ENCODE results near the gene RBBP8NL.

The RBBP8NL gene

DNA sequence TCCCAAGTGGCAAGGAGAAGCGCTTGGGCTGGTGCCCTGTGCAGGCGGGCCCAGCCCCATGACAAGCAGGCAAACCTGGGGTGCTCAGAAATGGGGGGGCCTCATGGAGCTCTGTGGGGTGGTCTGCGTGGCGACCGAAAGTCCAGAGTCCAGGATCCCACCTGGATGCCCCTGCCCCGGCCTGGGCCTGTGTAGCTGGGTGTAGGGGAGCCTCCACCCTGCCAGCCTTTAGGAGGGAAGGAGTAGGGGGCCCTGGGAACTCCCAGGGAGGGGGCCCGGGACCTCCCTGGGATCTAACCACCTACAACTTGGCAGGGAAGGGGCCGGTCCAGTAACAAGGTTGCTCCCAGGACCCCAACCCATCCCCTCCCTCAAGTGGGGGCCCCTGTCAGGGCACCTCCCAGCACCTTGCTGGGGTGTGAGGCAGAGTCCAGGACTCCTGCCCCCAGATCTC is 55.7 kb downstream of the RBBP8NL start:
- no peak for DNase-seq

DNA sequence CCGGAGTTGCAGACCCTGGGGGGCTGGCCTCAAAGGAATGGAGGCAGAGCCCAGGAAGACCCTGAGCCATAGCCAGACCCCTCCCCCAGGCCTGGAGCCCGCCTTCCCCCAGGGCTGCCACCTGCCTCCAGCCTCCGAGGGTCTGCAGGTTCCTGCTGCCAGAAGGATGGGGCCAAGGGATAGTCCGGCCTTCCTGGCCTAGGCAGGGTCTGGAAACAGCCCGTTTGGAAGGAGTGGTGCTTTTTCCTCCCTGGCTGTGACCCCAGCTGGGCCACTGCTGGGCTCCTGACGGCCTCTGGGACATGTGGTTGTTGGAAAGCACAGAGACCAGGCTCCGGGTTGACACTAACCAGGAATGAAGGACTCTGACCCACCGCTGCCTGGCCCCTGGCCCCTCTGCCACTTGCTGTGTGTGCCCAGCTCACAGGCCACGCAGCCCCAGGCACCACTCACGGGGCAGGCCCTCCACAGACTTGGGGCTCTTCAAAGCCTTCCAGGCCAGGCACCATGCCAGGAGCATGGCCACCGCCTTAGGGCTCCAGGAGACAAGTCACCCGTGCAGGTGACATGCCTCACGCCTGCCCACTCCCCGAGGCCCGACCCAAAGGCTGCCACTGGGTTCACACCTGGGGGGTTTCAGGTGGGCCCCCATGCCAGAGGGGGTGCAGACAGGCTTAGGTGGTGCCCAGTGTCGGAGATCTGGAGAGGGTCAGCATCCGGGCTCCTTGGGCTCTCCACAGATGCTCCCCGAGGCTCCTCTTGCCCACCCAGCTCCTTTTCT is 56.3 kb downstream of the RBBP8NL start:
- no peak for DNase-seq

DNA sequence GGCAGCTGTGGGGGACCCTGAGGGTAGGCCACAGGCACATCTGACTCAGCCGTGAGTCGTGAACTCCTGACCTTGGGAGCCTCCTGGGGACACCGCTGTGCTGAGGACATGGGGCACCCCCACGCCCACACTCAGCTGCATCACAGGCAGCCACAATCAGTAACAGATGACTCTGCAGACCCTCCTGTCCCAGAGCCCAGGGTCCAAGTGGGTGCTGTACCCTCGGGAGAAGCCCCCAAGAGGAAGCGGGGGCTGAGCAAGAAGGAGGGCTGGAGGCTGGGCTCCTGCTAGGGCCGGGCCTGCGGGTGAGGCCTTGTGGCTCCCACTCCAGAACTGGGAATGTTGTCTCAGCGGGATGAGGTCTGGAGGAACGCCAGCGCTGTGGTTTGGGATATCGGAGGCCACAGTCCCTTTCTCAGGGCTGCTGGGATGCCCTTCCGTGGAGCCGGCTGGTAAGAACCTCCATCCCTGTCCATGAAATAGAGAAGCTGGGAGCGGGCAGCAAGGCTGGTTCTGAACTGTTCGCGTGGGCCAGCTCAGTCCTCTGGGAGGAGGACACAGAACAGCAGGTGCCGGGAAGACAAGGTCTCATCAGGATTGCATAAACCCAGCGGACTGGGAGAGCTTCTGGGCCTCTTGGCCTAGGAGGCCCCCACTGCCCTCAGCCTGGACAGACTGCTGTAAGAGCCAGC is 57.1 kb downstream of the RBBP8NL start:
- DNase-seq = peak; percentile 94

DNA sequence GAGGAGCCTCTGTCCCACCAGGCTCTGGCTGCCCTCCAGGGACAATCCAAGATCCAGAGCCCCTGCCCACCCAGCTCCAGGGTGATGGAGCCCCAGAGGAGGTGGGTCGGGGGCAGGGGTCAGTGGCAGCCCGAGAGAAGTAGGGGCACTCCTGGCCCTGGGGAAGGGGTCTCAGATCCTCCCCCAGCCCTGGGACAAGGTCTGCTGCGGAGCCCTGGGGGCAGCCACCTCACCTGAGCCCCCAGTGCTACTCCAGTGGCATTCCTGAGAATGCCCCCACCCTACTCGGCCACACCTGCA is 57.6 kb downstream of the RBBP8NL start:
- DNase-seq = no peak

DNA sequence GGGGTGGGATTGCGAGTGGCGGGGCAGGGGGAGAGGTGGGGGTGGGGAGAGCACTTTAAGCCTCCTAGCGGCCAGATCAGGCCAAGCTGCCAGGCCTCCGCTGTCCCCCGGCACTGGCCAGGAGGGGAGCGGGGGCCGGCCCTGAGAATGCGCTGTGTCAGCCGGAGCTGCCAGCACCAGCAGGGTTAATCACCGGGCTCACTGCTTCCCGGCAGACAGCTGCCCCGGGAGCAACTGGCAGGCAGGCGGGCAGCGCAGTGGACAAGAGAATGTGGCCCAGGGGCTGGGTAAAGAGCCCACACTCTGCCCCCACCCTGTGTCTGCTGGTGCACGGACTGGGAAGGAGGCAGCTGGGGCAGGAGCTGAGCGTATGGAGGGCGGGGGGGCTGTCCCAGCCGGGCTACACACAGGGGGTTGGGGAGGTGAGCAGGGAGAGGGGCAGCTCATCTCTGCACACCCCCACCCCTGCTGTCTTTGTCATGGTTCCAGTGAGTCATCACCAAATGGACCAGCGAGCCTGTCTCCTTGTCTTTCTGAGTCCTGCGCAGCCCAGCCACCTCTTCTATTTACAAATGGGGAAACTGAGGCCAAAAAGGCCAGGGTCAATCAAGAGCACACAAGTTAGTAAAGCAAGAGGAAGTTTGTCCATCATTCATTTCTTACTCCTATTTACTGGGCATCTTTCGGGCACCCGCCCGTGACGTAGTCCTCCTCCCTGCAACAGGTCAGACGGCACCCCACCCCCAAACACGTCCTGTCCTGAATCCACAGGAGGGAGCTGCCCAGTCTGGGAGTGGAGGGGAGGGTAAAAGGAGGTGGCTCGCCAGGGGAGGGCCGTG is 58.1 kb downstream of the RBBP8NL start:
- peak; percentile 42 for DNase-seq

DNA sequence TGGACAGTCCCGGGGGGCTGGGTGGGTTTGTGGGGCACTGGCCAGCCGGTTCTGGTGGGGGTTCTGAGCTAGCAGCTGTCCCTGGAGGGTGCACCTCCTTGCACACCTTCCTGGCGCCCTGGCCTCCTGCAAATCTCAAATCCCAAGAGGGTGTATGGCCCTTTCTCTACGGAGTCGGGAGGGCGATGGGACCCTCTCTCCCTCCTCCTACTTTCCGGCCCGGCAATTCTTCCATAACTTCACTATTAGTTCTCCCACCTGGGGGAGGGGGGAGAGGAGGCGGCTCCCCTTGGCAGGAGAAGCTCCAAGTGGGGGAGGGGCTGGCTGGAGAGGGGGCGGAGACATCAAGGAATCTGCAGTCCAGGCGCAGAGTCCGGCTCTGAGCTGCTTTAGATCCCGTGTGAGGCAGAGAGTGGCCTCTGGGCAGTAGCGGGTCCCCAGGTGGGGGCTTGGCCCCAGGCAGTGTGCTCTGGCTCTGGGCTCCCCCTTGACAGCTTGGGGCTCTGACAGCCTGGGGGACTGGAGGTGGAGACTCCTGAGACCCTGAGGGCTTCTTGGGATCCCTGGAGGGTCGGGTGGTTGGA is 58.9 kb downstream of the RBBP8NL start:
- DNase-seq = no peak

DNA sequence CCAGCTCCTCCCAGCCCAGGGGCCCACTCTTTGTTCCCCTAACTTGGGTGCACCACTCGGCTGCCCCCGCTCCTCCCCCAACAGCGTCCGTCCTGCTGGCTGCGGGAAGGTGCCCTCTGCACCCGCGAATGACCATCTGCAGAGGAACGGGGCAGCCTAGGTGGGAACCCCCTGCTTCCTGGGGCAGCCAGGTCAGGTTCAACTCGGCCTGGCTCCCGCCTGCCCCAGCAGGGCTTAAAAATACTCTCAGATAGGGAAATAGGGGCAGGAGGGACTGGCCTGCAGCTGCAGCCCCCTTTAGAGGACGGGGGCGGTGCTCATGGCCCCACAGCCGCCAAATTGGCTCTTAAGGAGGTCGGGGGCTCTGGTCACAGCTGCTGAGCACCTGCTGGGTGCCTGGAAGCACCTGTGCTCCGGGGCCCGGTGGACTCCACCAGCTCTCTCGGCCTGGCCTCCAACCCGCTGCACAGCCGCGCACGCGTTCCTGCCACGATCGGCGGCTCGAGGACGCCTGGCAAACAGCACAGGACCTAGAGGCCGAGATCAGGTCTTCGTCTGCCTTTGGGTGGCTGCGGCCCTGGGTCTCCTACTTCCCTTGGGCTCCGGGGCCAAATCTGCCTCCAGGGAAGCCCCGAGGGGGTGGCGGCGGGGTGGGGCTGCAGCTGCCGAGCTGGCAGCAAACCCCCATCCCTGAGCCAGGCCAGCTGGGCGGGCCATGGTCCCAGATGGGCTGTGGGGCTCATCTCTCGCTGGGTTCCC is 59.5 kb downstream of the RBBP8NL start:
- no peak for DNase-seq

DNA sequence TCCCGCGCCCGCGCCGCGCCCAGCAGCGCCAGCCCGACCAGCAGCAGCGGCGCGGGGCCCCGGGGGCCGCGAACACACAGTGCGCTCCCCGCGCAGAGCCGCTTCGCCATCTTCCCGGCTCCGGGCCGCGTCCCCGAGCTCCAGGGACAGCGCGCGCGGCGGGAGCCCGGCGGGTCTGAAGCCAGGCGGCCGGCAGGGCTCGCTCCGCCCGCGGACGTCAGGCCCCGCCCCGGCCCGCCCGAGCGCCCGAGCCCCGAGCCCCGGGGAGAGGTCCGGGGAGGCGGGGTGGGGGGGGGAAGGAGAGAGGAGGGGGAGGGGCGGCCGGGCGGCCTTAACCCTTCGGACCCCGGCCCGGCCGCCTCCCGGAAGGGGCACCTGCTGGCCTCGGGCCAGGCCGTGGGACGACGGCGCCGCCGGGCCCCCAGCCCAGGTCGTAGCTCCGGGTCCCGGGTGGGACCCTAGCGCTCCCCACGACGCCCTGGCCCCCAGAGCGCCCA is 60.2 kb downstream of the RBBP8NL start, which contains the start of gene LAMA5:
LAMA5 (minus strand) TSS at position 177 of the 497 bp plus-strand sequence; CDS start at position 110, 67 bp downstream.
- DNase-seq = no peak

DNA sequence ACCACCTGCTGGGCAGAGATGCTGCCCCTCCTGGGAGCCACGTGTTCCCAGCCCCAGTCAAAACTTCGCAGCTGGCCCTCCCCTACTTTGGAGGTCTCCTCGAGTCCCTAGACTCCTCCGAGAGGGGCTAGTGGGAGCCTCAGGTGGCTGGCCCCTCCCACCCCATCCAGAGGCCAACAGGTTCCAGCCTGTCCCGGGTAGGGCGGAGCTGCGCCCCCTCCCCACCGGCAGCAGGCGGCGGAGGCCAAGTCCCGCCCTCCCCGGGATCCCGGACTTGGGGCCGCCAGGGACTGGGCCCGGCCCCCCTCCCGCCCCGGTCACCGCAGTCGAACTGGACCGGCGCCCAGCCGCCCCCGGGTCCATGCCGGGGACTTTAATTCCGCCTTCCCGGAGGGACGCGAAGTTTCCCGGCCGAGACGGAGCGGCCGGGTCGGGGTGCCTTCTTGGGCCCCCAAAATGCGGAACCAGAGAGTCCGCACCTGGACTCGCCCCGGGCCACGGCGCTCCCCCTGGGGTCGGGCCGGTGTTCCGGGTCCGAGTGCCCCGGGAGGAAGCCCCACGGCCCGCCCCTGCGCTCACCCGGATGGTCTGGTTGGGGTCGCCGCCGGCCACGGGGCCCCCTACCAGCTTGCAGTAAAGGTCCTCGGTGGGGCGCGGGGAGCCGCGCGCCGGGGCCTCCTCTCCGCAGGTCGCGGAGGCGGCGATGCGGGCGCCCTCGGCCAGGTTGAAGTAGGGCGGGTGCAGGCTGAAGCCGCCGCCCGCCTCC is 60.8 kb downstream of the RBBP8NL start:
- no peak for DNase-seq

DNA sequence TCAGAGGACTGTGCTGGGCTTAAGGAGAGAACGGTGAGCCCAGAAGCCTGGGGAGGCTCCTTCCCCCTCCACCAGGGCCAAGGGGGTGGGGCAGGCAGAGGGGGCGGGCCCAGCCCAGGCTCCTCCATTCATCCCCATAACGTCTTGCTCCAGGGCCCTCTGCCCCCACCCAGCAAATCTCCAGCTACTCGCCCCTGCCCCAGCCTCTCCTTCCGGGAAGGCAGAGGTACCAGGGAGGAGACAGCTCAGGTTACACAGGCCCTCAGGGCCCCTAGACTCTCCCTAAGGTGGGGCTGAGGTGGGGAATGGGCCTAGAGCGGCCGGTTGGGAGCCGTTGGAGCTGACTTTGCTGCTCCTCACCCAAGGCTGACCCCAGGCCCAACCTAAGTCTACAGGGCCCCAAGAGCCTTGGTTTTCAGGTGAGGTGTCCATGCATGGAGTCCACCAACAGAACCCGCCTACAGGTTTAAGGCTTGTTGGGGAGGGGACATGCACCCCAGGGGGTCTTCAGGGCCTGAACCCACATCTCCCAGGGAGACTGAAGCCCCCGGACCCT is 61.4 kb downstream of the RBBP8NL start:
- no peak for DNase-seq

DNA sequence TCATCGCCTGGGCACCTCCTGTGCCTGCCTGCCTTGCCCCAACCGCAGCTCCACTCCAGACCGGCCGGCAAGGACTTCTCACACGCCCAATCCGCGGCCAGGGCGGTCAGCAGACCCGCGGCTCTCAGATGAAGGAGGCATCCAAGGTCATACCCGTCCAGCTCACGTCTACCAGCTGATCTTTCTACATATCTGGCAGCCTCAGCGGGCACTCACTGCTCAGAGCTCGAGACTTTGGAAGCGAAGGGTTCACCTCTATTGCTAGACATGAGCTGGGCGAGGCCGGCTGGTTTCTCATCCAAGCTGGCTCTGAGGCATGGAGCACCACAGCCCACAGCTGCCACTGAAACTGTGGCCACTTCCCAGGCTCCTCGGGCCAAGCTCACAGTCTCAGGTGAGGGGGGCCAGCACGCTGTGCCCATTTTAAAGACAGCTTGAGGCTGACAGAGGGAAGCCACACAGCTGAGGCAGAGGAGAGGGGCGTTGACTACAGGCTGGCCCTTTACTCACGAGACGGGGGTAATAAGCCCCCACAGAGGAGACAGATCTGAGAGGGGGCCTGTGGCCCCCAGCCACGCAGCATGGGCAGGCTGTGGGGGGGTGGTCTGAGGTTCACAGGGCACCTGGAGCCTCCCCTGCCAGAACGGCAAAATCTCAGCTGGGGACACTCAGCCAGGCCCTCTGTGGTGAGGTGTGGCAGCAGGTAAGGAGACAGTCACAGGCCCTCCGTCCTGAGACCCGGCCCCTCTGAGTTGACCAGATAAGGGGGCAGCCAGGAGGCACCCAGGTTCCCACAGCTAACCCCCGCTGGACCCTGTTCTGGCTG is 62.2 kb downstream of the RBBP8NL start:
- DNase-seq = no peak

DNA sequence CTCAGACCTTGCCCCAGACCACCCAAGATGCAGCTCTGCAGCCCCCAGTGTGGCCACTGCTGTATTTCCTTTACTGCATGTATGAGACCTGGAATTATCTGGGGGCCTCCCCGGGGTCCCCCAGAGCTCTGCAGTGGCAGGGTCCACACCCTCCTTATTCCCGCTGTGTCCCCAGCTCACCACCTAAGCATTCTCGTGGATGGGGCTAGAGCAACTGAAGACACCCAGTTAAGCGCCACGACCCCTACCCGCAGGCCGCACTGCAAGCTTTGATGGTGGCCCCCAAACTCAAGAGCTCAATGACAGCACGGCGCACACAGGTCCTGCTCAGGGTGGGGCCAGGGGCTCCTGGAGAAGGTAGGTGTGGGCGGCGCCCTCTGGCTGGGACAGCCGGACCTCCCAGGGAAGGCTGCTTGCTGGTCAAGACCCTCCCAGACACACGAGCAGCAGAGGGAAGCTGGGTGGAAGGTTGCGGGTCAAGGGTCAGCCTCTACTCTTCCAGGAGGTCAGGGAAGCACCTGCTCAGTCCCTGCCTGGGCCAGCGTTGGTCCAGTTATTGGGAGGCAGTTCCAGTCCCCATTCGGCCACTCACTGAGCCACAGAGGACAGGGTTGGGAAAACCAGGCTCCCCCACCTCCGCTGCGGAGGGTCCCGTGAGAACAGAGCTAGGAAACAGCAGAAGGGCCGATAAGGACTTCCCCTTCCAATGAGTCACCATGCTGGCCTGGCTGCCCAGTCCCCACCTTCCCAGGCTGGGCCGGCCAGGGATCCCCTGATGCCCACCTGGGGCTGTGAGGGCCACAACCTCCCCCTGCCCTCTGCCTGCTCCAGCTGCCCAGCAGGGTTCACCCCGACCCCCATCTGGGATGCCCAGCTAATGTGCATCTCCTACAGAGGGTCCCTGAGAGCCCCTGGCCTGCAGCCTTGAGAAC is 63.2 kb downstream of the RBBP8NL start:
- DNase-seq = no peak

DNA sequence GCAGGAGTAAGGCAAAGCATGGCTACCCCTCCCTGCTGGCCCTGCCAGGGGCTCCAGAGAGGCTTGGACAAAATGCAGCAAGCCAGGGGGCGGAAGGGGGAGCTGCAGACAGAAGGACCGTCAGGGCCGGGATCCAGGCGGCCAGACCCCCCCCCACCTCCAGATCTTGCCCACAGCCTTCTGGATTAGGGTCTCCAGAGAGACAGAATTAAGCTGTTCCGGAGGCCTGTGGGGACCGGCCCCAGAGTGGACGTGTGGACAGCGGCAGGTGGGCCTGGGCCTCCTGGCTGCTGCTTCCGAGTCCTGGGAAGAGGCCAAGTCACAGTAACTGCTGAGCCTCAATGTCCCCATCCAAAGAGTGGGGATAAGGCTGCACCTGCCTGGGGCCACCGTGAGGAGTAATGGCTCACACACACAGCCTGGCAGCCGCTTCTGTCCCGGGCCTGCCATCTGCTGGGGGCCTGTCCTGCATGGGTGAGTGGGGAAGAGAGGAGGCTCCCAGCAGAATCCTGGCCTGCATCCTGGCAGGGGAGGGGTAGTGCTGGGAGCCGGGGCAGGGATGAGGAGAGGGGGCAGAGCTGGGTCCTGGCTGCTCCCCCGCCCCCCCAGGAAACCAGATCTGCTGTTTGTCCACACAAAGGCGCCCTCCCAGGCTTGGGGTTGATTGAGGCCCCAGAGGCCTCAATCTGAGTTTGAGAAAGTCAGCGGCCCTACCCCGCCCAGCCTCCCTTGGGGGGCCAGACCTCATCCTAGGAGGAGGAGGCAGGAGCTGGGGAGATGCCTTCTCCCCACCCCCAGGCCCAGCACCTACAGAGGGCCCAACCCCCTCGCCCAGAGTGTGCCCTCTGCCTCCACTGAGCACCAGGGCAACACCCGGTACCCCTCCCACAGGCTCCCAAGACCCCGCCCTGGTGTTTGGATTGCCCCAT is 64.1 kb downstream of the RBBP8NL start:
- no peak for DNase-seq

DNA sequence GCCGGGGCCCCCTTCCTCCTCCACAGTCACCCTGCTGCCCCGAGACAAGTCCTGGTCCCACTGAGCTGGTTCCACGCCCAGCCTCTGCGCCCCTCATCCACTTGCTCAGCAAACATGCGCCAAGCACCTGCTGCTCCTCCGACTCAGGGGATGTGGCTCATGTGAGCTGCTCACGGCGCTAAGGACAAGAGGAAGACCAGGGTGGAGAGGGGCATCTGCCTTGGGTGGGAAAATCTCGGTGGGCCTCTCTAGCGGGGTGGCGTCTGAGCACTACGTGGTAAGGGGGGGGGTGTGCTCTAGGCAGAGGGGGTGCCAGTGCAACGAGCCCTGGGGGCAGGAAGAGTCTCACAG is 64.8 kb downstream of the RBBP8NL start:
- no peak for DNase-seq

DNA sequence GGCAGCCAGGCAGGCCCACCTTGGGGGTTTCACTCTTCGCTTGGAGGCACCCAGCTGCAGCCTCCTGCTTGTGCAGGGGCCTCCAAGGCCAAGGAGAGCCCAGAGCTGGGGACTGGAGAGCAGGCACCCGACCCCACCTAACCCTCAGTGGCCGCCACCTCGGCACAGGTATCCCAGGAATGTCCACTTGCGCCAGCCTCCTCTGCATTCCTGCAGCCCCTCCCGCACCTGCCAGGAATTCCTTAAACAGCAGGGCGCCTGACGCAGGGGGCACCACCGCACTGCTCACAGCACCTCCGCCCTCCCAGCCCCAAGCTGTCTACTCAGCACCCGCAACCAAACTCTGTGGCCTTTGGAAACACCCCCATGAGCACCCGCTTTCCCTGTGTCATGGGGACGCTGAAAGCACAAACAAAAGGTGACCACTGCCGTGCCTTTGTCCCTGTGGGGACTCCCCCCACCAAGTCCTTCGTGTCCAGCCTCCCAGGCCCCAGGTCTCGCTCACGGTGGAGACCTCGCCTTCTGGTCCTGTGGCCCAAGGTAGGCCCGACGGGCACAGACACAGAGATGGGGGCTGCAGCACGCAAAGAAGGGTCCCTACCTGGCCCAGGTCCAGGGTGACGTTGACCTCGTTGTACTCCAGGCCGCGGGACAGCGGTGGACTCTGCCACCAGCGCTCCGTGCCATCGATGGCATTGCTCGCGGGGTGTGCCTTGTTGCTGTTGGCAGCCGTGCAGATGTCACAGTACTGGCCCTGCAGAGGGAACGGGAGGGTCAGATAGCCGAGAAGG is 65.3 kb downstream of the RBBP8NL start:
- DNase-seq = no peak

DNA sequence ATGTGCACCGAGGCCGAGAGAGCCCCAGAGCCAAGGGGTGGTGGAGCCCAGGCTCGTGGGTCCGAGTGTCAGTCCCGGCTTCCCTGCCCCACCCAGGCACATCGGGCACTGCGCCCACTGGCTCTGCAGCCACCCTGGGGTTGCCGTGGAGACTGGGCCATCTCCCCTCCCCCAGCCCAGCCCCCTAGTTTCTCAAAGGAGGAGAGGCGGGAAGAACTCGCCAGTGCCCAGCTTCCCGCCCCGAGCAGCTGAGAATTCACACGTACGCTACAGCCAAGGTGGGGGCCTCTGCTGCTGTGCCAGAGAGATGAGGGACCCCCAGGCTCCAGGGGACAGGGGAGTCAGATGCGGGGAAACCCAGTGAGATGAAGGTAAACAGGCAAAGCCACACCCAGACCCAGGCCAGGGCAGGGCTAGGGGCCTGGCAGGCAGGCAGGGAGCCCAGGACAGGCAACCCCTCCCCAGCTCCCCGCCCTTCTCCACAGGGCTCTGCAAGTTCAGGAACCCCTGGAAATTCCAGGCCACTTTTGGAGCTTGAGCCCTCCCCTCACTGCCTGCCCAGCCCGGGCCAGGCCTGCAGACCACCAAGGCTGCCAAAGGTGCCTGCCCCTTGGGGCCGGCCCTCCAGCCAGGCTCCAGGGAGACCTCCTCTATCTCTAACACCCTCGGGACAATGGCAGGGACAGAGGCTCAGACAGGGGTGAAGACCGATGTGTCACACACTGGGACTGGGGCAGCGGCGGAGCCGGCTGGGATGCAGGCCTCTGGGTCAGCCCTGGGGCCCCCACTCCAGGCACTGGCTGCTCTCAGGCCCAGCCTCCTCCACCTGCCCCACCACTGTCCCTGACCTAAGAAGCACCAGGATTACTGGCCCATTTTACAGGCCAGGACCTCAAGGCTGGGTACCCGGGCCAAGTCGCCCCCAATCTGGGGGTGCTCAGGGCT is 66.2 kb downstream of the RBBP8NL start:
- no peak for DNase-seq
